Kidney (tissue), 14 donors: Measurements from ENCODE around the gene SIDT1. TPM values are rescaled to one million over a fixed set of nuclear protein-coding genes. Genes with fewer than 3 reads are reported as not detected.

Experiments
- DNase-seq, 5 donors: peaks; one replicate each; pipeline ENCODE4 v3.0.0-alpha.2; 2013 to 2020
- FAIRE-seq: peaks from 2 replicates; lab custom pipeline; 2012; peaks lifted over from hg19 to GRCh38; lab: Jason Lieb, UNC
- H3K27ac ChIP-seq, 2 donors: one replicate each; pipeline ENCODE4 v1.7.0; 2013; ENCODE audit warnings: low read depth in 2 of 2, low read length in 2 of 2, inconsistent platforms in 1 of 2
- H3K27me3 ChIP-seq: one replicate; pipeline ENCODE4 v1.7.1; 2013; ENCODE audit warnings: low read length, inconsistent platforms; ENCODE audit not compliant: control insufficient read depth, insufficient read depth
- H3K36me3 ChIP-seq, 3 donors: one replicate each; pipeline versions ENCODE4 v1.7.0 to v1.7.1; 2013; ENCODE audit warnings: low read length in 3 of 3, control low read depth in 1 of 3, inconsistent platforms in 1 of 3; ENCODE audit not compliant: insufficient read depth in 3 of 3, control insufficient read depth in 2 of 3
- H3K4me1 ChIP-seq, 3 donors: one replicate each; pipeline versions ENCODE4 v1.7.0 to v1.7.1; 2013; ENCODE audit warnings: low read length in 3 of 3, inconsistent platforms in 1 of 3, low read depth in 1 of 3; ENCODE audit not compliant: control insufficient read depth in 2 of 3, insufficient read depth in 2 of 3
- H3K4me3 ChIP-seq, 3 donors: one replicate each; pipeline versions ENCODE4 v1.7.0 to v1.8.1; 2013; ENCODE audit warnings: low read length in 3 of 3, control low read depth in 1 of 3, inconsistent platforms in 1 of 3
- H3K9ac ChIP-seq, 3 donors: one replicate each; pipeline versions ENCODE4 v1.7.0 to v1.7.1; 2013; ENCODE audit warnings: low read length in 3 of 3, control low read depth in 1 of 3, inconsistent platforms in 1 of 3
- H3K9me3 ChIP-seq, 3 donors: one replicate each; pipeline versions ENCODE4 v1.7.0 to v1.7.1; 2013; ENCODE audit warnings: low read length in 3 of 3, control low read depth in 1 of 3, inconsistent platforms in 1 of 3; ENCODE audit not compliant: control insufficient read depth in 2 of 3, insufficient read depth in 1 of 3
- CTCF ChIP-seq: IDR thresholded peaks from 3 replicates; pipeline ENCODE4 v1.5.1; 2012; ENCODE audit warnings: mild to moderate bottlenecking, moderate library complexity, borderline replicate concordance; ENCODE audit not compliant: insufficient read depth; ENCODE audit errors: extremely low read depth
- intact Hi-C: fragments of 100-400 bp; cut with DNase I; formaldehyde crosslinking; loops from one replicate; pipeline ENCODE4 v1.11.1; 2022
- polyA plus RNA-seq: library from polyadenylated mRNA; stranded (reverse); fragments of 350-450 nt; fragmentation: Illumina TruSeq; extraction: RNeasy Lipid Tissue Mini Kit (QIAGEN cat#74804); gene quantifications from one replicate; pipeline ENCODE4 v1.2.3, GENCODE V29; 2014; ENCODE audit warnings: low read depth, low replicate concordance; ENCODE audit not compliant: insufficient read depth
- total RNA-seq: library from RNA; stranded (reverse); fragmentation: NEBNext Ultra II Directional; extraction: Animal tissue kit (Norgen Biotek cat#: 25700); gene quantifications from one replicate; pipeline ENCODE4 v1.2.1, GENCODE V29; 2021
- donor health status: control.
- donor health status: control.
- donor health status: control.
- donor health status: control.
- donor health status: control.
- donor health status: DM: yes; HTN: yes; CAD: no.
- donor health status: Normal renal cell carcinoma (clear cell type).

SIDT1 gene
- total and polyA plus RNA-seq, 2 donors from 2014 or later = 0.92 to 4.9 TPM

GRCh38 chr3:113600418-113601182, 68.2 kb downstream of the SIDT1 start:
- intact Hi-C loops = no loop called here
- H3K27ac ChIP-seq = no peak overlapping the region
- DNase-seq = no peak
- no peaks in the 10 kb centered on the region for H3K9me3 ChIP-seq
- no peaks in the 10 kb centered on the region for H3K27me3 ChIP-seq
- no peaks in the 10 kb centered on the region for H3K36me3 ChIP-seq
- TF ChIP-seq CTCF = no peak
- no peak for FAIRE-seq
- no peaks in the 10 kb centered on the region for H3K4me1 ChIP-seq
- no peak overlapping the region for H3K4me3 ChIP-seq
- H3K9ac ChIP-seq = no peak overlapping the region

- H3K36me3 ChIP-seq = no peaks in the 10 kb centered on the region
Measured at GRCh38 chr3:113601240-113601639, 68.9 kb downstream of the SIDT1 start.

GRCh38 chr3:113602256-113602655, 69.9 kb downstream of the SIDT1 start:
- no peak for TF ChIP-seq CTCF

More at GRCh38 chr3:113601240-113601639, 68.9 kb downstream of the SIDT1 start:
- Histone ChIP-seq H3K9ac (no peak overlapping the region), H3K9me3 (no peaks in the 10 kb centered on the region), H3K27ac (no peak overlapping the region), H3K27me3 (no peaks in the 10 kb centered on the region), H3K4me1 (no peaks in the 10 kb centered on the region), H3K4me3 (no peak overlapping the region)
- DNase-seq = no peak
- no peak for TF ChIP-seq CTCF
- intact Hi-C loops = no loop called here
- FAIRE-seq = no peak

More at GRCh38 chr3:113602256-113602655, 69.9 kb downstream of the SIDT1 start:
- FAIRE-seq (no peak), DNase-seq (no peak)
- H3K27me3 ChIP-seq = no peaks in the 10 kb centered on the region
- intact Hi-C loops = no loop called here
- no peak overlapping the region for H3K4me3 ChIP-seq
- no peak overlapping the region for H3K9ac ChIP-seq
- H3K27ac ChIP-seq = no peak overlapping the region
- H3K36me3 ChIP-seq = no peaks in the 10 kb centered on the region
- no peaks in the 10 kb centered on the region for H3K9me3 ChIP-seq
- H3K4me1 ChIP-seq = no peaks in the 10 kb centered on the region
